H9 (cell line): ENCODE measurements around the gene GRB14. TPM values are rescaled to one million over a fixed set of nuclear protein-coding genes. Genes with fewer than 3 reads are reported as not detected.

Source experiments
- DNase-seq: peaks from one replicate; pipeline ENCODE4 v3.0.0-alpha.2; 2017
- H2AFZ ChIP-seq: one replicate; pipeline ENCODE4 v1.6.1; 2013; ENCODE audit warnings: mild to moderate bottlenecking, low read length, control low read depth, moderate library complexity
- H2AK5ac ChIP-seq: 2 replicates; pipeline ENCODE4 v1.6.1; 2013; ENCODE audit warnings: low read length, control low read depth, mixed read lengths; ENCODE audit not compliant: insufficient read length
- H2BK120ac ChIP-seq: one replicate; pipeline ENCODE4 v1.6.1; 2013; ENCODE audit warnings: low read depth, mild to moderate bottlenecking, low read length, control low read depth, inconsistent platforms; ENCODE audit not compliant: poor library complexity, severe bottlenecking
- H2BK12ac ChIP-seq: 2 replicates; pipeline ENCODE4 v1.6.1; 2013; ENCODE audit warnings: low read length, control low read depth, mixed read lengths, low read depth; ENCODE audit not compliant: insufficient read length
- H2BK15ac ChIP-seq: 2 replicates; pipeline ENCODE4 v1.6.1; 2013; ENCODE audit warnings: low read depth, low read length, control low read depth
- H2BK20ac ChIP-seq: one replicate; pipeline ENCODE4 v1.6.1; 2013; ENCODE audit warnings: low read depth, mild to moderate bottlenecking, low read length, control low read depth, inconsistent platforms; ENCODE audit not compliant: poor library complexity, severe bottlenecking
- H2BK5ac ChIP-seq: 2 replicates; pipeline ENCODE4 v1.6.1; 2013; ENCODE audit warnings: low read length, control low read depth, mixed read lengths; ENCODE audit not compliant: insufficient read length
- H3K14ac ChIP-seq: 2 replicates; pipeline ENCODE4 v1.6.1; 2013; ENCODE audit warnings: low read length, control low read depth; ENCODE audit not compliant: insufficient read depth
- H3K18ac ChIP-seq: 2 replicates; pipeline ENCODE4 v1.6.1; 2013; ENCODE audit warnings: low read depth, mild to moderate bottlenecking, mixed read lengths, low read length, control low read depth; ENCODE audit not compliant: insufficient read length
- H3K23ac ChIP-seq: 2 replicates; pipeline ENCODE4 v1.6.1; 2013; ENCODE audit warnings: low read length, control low read depth, mixed read lengths, low read depth; ENCODE audit not compliant: insufficient read length
- H3K23me2 ChIP-seq: 2 replicates; pipeline ENCODE4 v1.6.1; 2013; ENCODE audit warnings: low read depth, mild to moderate bottlenecking, mixed read lengths, low read length, control low read depth; ENCODE audit not compliant: insufficient read length, poor library complexity, severe bottlenecking
- H3K27ac ChIP-seq: 2 replicates; pipeline ENCODE4 v1.5.1; 2013; ENCODE audit warnings: low read length, control low read depth, mixed read lengths, low read depth; ENCODE audit not compliant: insufficient read length
- H3K27me3 ChIP-seq: 2 replicates; pipeline ENCODE4 v1.6.1; 2013; ENCODE audit warnings: low read length, control low read depth, inconsistent platforms; ENCODE audit not compliant: insufficient read depth
- H3K4ac ChIP-seq: 2 replicates; pipeline ENCODE4 v1.6.1; 2013; ENCODE audit warnings: low read depth, mild to moderate bottlenecking, control low read depth, inconsistent platforms, low read length, moderate library complexity
- H3K4me1 ChIP-seq: 2 replicates; pipeline ENCODE4 v1.6.1; 2013; ENCODE audit warnings: low read length, control low read depth, inconsistent platforms; ENCODE audit not compliant: insufficient read depth
- H3K4me2 ChIP-seq: 2 replicates; pipeline ENCODE4 v1.6.1; 2013; ENCODE audit warnings: low read length, control low read depth, mixed read lengths; ENCODE audit not compliant: insufficient read length, insufficient read depth
- H3K56ac ChIP-seq: 2 replicates; pipeline ENCODE4 v1.6.1; 2013; ENCODE audit warnings: low read depth, mild to moderate bottlenecking, mixed read lengths, low read length, control low read depth; ENCODE audit not compliant: insufficient read length
- H3K79me1 ChIP-seq: 2 replicates; pipeline ENCODE4 v1.6.1; 2013; ENCODE audit warnings: low read depth, mild to moderate bottlenecking, moderate library complexity, low read length, control low read depth, inconsistent platforms; ENCODE audit not compliant: insufficient read depth, poor library complexity, severe bottlenecking
- H3K79me2 ChIP-seq: 2 replicates; pipeline ENCODE4 v1.6.1; 2013; ENCODE audit warnings: low read length, control low read depth, inconsistent platforms; ENCODE audit not compliant: insufficient read depth
- H3K9ac ChIP-seq: 2 replicates; pipeline ENCODE4 v1.6.1; 2013; ENCODE audit warnings: low read length, control low read depth, mixed read lengths; ENCODE audit not compliant: insufficient read length; ENCODE audit errors: extremely low read depth
- H3K9me3 ChIP-seq: one replicate; pipeline ENCODE4 v1.6.1; 2013; ENCODE audit warnings: low read depth, low read length, inconsistent platforms; ENCODE audit not compliant: control insufficient read depth
- H3T11ph ChIP-seq: one replicate; pipeline ENCODE4 v1.6.1; 2013; ENCODE audit warnings: mild to moderate bottlenecking, low read length, control low read depth, inconsistent platforms
- H4K20me1 ChIP-seq: one replicate; pipeline ENCODE4 v1.6.1; 2013; ENCODE audit not compliant: control insufficient read depth, insufficient read length, insufficient read depth
- H4K5ac ChIP-seq: 2 replicates; pipeline ENCODE4 v1.6.1; 2013; ENCODE audit warnings: low read depth, mild to moderate bottlenecking, mixed read lengths, low read length, control low read depth; ENCODE audit not compliant: insufficient read length
- H4K8ac ChIP-seq: replicated peaks from 2 replicates; pipeline ENCODE4 v1.6.1; 2013; ENCODE audit warnings: low read length, control low read depth, mixed read lengths, low read depth; ENCODE audit not compliant: insufficient read length
- H4K91ac ChIP-seq: 2 replicates; pipeline ENCODE4 v1.6.1; 2013; ENCODE audit warnings: low read depth, mild to moderate bottlenecking, moderate library complexity, mixed read lengths, low read length, control low read depth; ENCODE audit not compliant: insufficient read length
- H3K27ac Mint-ChIP-seq, 3 experiments: 2 replicates in 2 of 3; 3 replicates in 1 of 3; pipeline ENCODE4 v1.8.0; 2020 to 2021; ENCODE audit warnings: mixed read lengths in 3 of 3, mild to moderate bottlenecking in 1 of 3, moderate library complexity in 1 of 3
- H3K27me3 Mint-ChIP-seq: 2 replicates; pipeline ENCODE4 v1.8.0; 2021; ENCODE audit warnings: low read depth, mild to moderate bottlenecking, moderate library complexity, mixed read lengths
- H3K36me3 Mint-ChIP-seq, 3 experiments: 2 replicates in 2 of 3; 3 replicates in 1 of 3; pipeline ENCODE4 v1.8.0; 2020 to 2021; ENCODE audit warnings: low read depth in 3 of 3, mixed read lengths in 3 of 3; ENCODE audit not compliant: insufficient read depth in 1 of 3
- H3K4me1 Mint-ChIP-seq, 2 experiments: 2 replicates each; pipeline ENCODE4 v1.8.0; 2020; ENCODE audit warnings: mixed read lengths in 2 of 2
- H3K4me3 Mint-ChIP-seq, 2 experiments: 2 replicates in 1 of 2; 3 replicates in 1 of 2; pipeline ENCODE4 v1.8.0; 2020 to 2021; ENCODE audit warnings: mild to moderate bottlenecking in 2 of 2, mixed read lengths in 2 of 2, moderate library complexity in 1 of 2
- H3K9me3 Mint-ChIP-seq, 2 experiments: 2 replicates in 1 of 2; 3 replicates in 1 of 2; pipeline ENCODE4 v1.8.0; 2020; ENCODE audit warnings: mild to moderate bottlenecking in 2 of 2, mixed read lengths in 2 of 2, moderate library complexity in 1 of 2
- CTCF ChIP-seq: fragments of 200-600 bp; sonication (generic); conservative IDR thresholded peaks from 3 replicates; pipeline ENCODE4 v1.8.0; 2021; ENCODE audit warnings: antibody characterized with exemption, mild to moderate bottlenecking
- WGBS: extraction: QIAGEN DNeasy Blood & Tissue Kit; methylation state at CpG from one replicate; pipeline ENCODE4 v1.1.7; 2013; ENCODE audit warnings: missing lambda C conversion rate, low lambda C conversion rate, mixed read lengths; ENCODE audit not compliant: insufficient read length; ENCODE audit errors: extremely low coverage; 5-methylcytosine and 5-hydroxymethylcytosine counted together
- total RNA-seq: library from RNA; stranded (reverse); gene quantifications from 2 replicates; pipeline ENCODE4 v1.2.1, GENCODE V29; 2021

The GRB14 gene
- total RNA-seq, 1 experiment from 2014 or later, result 7.6 TPM

GRCh38 chr2:164511738-164512137, 109.5 kb downstream of the GRB14 start:
- H3K9me3 ChIP-seq, result no peaks in the 10 kb centered on the region
- H4K8ac ChIP-seq, result no peak overlapping the region
- H2BK12ac ChIP-seq, result no peak overlapping the region
- no peak overlapping the region for H3K27ac ChIP-seq
- H3T11ph ChIP-seq, result no peak overlapping the region
- H2AK5ac ChIP-seq, result no peak overlapping the region
- H2AFZ ChIP-seq, result no peak overlapping the region
- Mint-ChIP-seq H3K4me3 (no peak overlapping the region), H3K4me1 (peaks cover 17 to 18% of the 10 kb centered on the region in 2 experiments), H3K27ac (no peak overlapping the region; a peak in 1 of 7 replicates), H3K27me3 (no peaks in the 10 kb centered on the region), H3K36me3 (peaks cover 3 to 15% (median 9%) of the 10 kb centered on the region in 3 experiments; a peak in 6 of 7 replicates), H3K9me3 (peaks cover 3 to 6% of the 10 kb centered on the region in 2 experiments; a peak in 2 of 5 replicates)
- no peaks in the 10 kb centered on the region for H3K27me3 ChIP-seq
- no peak overlapping the region for H4K5ac ChIP-seq
- H3K79me2 ChIP-seq, result no peaks in the 10 kb centered on the region
- H2BK20ac ChIP-seq, result no peak overlapping the region
- no peaks in the 10 kb centered on the region for H3K4me1 ChIP-seq
- H3K9ac ChIP-seq, result no peak overlapping the region
- TF ChIP-seq CTCF, result no peak
- WGBS, result no CpG with 5 or more reads among the region's 4 CpGs
- H3K18ac ChIP-seq, result no peak overlapping the region
- no peak overlapping the region for H3K56ac ChIP-seq
- DNase-seq, result no peak
- H3K4me2 ChIP-seq, result no peak overlapping the region
- H2BK120ac ChIP-seq, result no peak overlapping the region
- H2BK5ac ChIP-seq, result no peak overlapping the region
- H3K23ac ChIP-seq, result no peak overlapping the region
- H3K14ac ChIP-seq, result no peak overlapping the region
- H3K79me1 ChIP-seq, result no peaks in the 10 kb centered on the region
- H3K4ac ChIP-seq, result no peak overlapping the region
- no peak overlapping the region for H2BK15ac ChIP-seq
- no peak overlapping the region for H4K91ac ChIP-seq
- H3K23me2 ChIP-seq, result no peaks in the 10 kb centered on the region
- no peaks in the 10 kb centered on the region for H4K20me1 ChIP-seq
